SU-DHL-6 (cell line): ENCODE measurements around the gene NPC2.
"Not testable (repeated sequence)": the region's sequence is repeated elsewhere in the genome, so short reads cannot be mapped to it uniquely, and the experiment has no call there.

Experiments used
- H2AFZ ChIP-seq: fragments of 200-600 bp; sonication (generic); 2 replicates; pipeline ENCODE4 v1.6.1; 2014; ENCODE audit warnings: low read depth, mild to moderate bottlenecking, moderate library complexity, mixed read lengths, antibody characterized with exemption, low read length; ENCODE audit not compliant: severe bottlenecking
- H3F3A ChIP-seq: fragments of 200-600 bp; shearing (Covaris generic); 2 replicates; pipeline ENCODE4 v1.6.0; 2016; ENCODE audit warnings: antibody characterized with exemption, mild to moderate bottlenecking; ENCODE audit not compliant: insufficient read depth
- H3K27ac ChIP-seq: fragments of 200-600 bp; sonication (generic); 2 replicates; pipeline ENCODE4 v1.5.1; 2016; ENCODE audit warnings: low read depth, mild to moderate bottlenecking, low read length, moderate library complexity, mixed read lengths
- H3K27me3 ChIP-seq: fragments of 200-600 bp; sonication (generic), shearing (Covaris generic); 2 replicates; pipeline ENCODE4 v1.6.0; 2014; ENCODE audit warnings: mild to moderate bottlenecking, low read length
- H3K36me3 ChIP-seq: fragments of 200-600 bp; sonication (generic); 2 replicates; pipeline ENCODE4 v1.6.1; 2014; ENCODE audit warnings: mild to moderate bottlenecking, low read length, mixed read lengths
- H3K4me2 ChIP-seq: fragments of 300-600, 200-600 bp; shearing (Covaris generic), sonication (generic); 2 replicates; pipeline ENCODE4 v1.6.0; 2014; ENCODE audit warnings: low read length, low read depth, mild to moderate bottlenecking; ENCODE audit not compliant: poor library complexity, severe bottlenecking
- H3K4me3 ChIP-seq: fragments of 200-600 bp; sonication (generic); 2 replicates; pipeline ENCODE4 v1.5.1; 2014; ENCODE audit warnings: antibody characterized with exemption, low read length, mild to moderate bottlenecking, mixed read lengths; ENCODE audit not compliant: insufficient read depth, poor library complexity, severe bottlenecking
- H3K79me2 ChIP-seq: fragments of 200-600 bp; sonication (generic); 2 replicates; pipeline ENCODE4 v1.6.1; 2014; ENCODE audit warnings: mild to moderate bottlenecking, low read length, moderate library complexity; ENCODE audit not compliant: insufficient read depth
- H3K9ac ChIP-seq: fragments of 200-600 bp; sonication (generic); 2 replicates; pipeline ENCODE4 v1.7.0; 2014; ENCODE audit warnings: mild to moderate bottlenecking, low read length
- H3K9me2 ChIP-seq: fragments of 200-600 bp; sonication (generic); replicated peaks from 2 replicates; pipeline ENCODE4 v1.6.1; 2014; ENCODE audit warnings: low read length; ENCODE audit not compliant: insufficient read depth
- H3K9me3 ChIP-seq: fragments of 200-600 bp; sonication (generic); 2 replicates; pipeline ENCODE4 v1.6.1; 2014; ENCODE audit warnings: low read length, mixed read lengths; ENCODE audit not compliant: insufficient read depth
- H4K20me1 ChIP-seq: fragments of 200-600 bp; sonication (generic); 2 replicates; pipeline ENCODE4 v1.6.1; 2014; ENCODE audit warnings: low read depth, mild to moderate bottlenecking, antibody characterized with exemption, low read length, moderate library complexity, mixed read lengths
- CTCF ChIP-seq: fragments of 200-600 bp; sonication (generic); IDR thresholded peaks from one replicate; pipeline ENCODE4 v1.5.1; 2017; ENCODE audit warnings: antibody characterized with exemption, mild to moderate bottlenecking, low read length, moderate library complexity; ENCODE audit not compliant: insufficient read depth, poor library complexity, severe bottlenecking
- EZH2phosphoT487 ChIP-seq: fragments of 200-600 bp; sonication (generic), shearing (Covaris generic); conservative IDR thresholded peaks from 2 replicates; pipeline ENCODE4 v1.6.1; 2018; ENCODE audit warnings: mild to moderate bottlenecking, antibody characterized with exemption, low read length, moderate library complexity, mixed read lengths

NPC2 gene

GRCh38 chr14:74459289-74459946 is 33.7 kb downstream of the NPC2 start:
- Histone ChIP-seq H3F3A (no peaks in the 10 kb centered on the region), H3K79me2 (no peaks in the 10 kb centered on the region), H3K27me3 (no peaks in the 10 kb centered on the region), H3K9ac (no peak overlapping the region), H3K36me3 (no peaks in the 10 kb centered on the region), H3K9me2 (no peaks in the 10 kb centered on the region), H3K4me2 (no peak overlapping the region), H3K27ac (no peak overlapping the region), H3K4me3 (no peak overlapping the region), H4K20me1 (no peaks in the 10 kb centered on the region), H2AFZ (no peak overlapping the region), H3K9me3 (no peaks in the 10 kb centered on the region)
- TF ChIP-seq EZH2phosphoT487 (no peak), CTCF (peak; percentile 33)

DNA sequence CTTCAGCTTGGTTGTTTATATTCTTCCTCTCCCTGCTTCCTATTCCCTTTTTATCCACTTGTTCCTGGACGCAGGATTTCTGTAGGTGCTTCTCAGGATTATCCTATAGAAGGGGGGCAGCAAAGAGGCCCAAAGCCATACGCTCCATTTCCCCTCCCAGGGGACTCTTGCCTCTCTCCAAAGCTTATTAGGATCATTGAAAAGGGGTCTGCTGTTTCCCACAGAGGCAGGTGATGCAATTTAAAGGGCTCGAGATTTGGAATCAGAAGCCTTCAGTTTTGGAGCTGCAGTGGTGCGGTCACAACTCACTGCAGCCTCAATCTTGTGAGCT is 35.6 kb downstream of the NPC2 start:
- no peak overlapping the region for H2AFZ ChIP-seq
- no peaks in the 10 kb centered on the region for H3K79me2 ChIP-seq
- no peaks in the 10 kb centered on the region for H3F3A ChIP-seq
- H3K9me3 ChIP-seq = no peaks in the 10 kb centered on the region
- H3K4me3 ChIP-seq = no peak overlapping the region
- no peak for TF ChIP-seq EZH2phosphoT487
- no peak for TF ChIP-seq CTCF
- H3K36me3 ChIP-seq = no peaks in the 10 kb centered on the region
- H3K4me2 ChIP-seq = no peak overlapping the region
- H4K20me1 ChIP-seq = no peaks in the 10 kb centered on the region
- H3K27ac ChIP-seq = no peak overlapping the region
- H3K9ac ChIP-seq = no peak overlapping the region
- no peaks in the 10 kb centered on the region for H3K27me3 ChIP-seq
- no peaks in the 10 kb centered on the region for H3K9me2 ChIP-seq

DNA sequence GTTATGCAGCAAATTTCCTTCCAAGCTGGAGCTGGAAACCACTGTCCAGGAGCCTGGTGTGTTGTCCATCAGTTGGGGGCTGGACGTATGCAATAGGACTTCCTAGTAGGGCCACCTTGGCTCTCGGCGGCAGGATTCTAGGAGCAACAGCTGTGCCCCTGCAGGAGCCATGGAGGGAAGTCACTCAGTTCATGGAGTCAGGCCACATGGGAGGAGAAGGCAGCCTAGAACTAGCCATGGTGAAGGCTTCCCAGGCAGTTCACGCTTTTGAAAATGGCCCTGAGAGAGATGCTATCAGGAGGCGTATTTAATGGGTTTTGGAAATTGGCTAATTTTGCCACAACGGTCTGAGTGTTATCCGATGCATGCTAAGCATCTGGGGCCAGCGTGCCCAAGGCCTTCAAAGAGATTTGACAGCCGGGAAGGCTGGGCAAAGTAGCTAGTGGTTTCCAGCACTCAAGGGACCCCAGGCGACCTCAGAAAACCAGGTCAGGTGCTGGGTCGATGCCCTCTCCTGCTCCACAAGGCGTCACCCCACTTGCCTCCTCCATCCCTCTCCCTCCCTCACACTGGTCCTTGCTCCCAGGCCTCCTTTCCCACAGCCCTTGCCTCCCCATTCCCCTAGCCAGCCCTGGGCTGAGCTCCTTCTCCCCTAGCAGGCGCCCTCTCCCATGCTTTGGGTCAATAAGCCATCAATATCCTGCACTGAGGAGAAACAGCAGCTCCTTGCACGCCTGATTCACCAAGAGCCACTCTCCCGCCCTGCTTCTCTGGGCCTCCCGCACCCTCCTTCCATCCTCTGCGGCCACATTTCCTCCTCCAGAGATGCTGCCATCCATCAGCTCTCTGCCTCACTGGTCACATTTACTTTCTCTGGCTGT is 36.2 kb downstream of the NPC2 start:
- H2AFZ ChIP-seq = no peak overlapping the region

DNA sequence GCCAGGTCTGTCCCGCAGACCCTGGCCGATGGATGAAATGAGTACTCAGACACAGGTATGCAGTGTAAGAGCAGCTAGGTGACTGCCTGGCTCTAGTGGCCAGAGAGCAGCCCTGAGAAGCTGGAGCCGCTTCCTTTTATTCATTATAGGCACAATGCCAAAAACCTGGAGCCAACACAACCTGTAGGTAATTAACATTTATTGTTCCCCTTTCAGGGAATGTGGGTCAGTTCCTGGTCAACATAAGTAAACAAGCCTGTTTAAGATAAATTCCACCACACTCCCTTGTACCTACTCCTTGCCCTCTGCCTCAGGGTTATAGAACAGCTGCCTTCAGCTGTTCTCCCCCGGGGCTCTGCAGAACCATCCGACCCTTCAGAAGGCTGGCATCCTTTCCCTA is 38.7 kb downstream of the NPC2 start:
- not testable (repeated sequence) for H3K9me2 ChIP-seq, H3K27ac ChIP-seq, H3K9me3 ChIP-seq, H3K36me3 ChIP-seq, H3K9ac ChIP-seq, H3K4me3 ChIP-seq, H3K4me2 ChIP-seq, H2AFZ ChIP-seq, H3K79me2 ChIP-seq, H3F3A ChIP-seq, H4K20me1 ChIP-seq, H3K27me3 ChIP-seq

More for the DNA sequence above, 36.2 kb downstream of the NPC2 start:
- no peak overlapping the region for H3K4me2 ChIP-seq
- no peak overlapping the region for H3K27ac ChIP-seq
- H3K27me3 ChIP-seq = no peaks in the 10 kb centered on the region
- H4K20me1 ChIP-seq = no peaks in the 10 kb centered on the region
- TF ChIP-seq CTCF = no peak
- no peak for TF ChIP-seq EZH2phosphoT487
- H3K9me3 ChIP-seq = no peaks in the 10 kb centered on the region
- H3F3A ChIP-seq = no peaks in the 10 kb centered on the region
- H3K79me2 ChIP-seq = no peaks in the 10 kb centered on the region
- H3K9me2 ChIP-seq = no peaks in the 10 kb centered on the region
- H3K4me3 ChIP-seq = no peak overlapping the region
- no peak overlapping the region for H3K9ac ChIP-seq
- no peaks in the 10 kb centered on the region for H3K36me3 ChIP-seq
